NCI-H2227 treated with DMSO at 0.1 percent for 48 hours (cell line): ENCODE data around the gene SLC15A3.
"Not testable (repeated sequence)": the region's sequence is repeated elsewhere in the genome, so short reads cannot be mapped to it uniquely, and the experiment has no call there.

Experiments used
- DNase-seq: peaks from one replicate; lab custom pipeline; 2025; lab: John Stamatoyannopoulos, UW

Gene SLC15A3

GRCh38 chr11:60913793-60914632, 38.0 kb downstream of the SLC15A3 start, which contains the start of gene TMEM109:
TMEM109 (plus strand) TSS chr11:60914158; CDS start chr11:60919694, 5,536 bp downstream.
- DNase-seq: peak; percentile 98

- DNase-seq: no peak
Observed at GRCh38 chr11:60912851-60913528, 39.0 kb downstream of the SLC15A3 start.

GRCh38 chr11:60912223-60912850, 39.6 kb downstream of the SLC15A3 start:
- DNase-seq: peak; percentile 25

GRCh38 chr11:60910711-60911380, 41.1 kb downstream of the SLC15A3 start:
- DNase-seq: no peak

GRCh38 chr11:60910281-60910687, 41.7 kb downstream of the SLC15A3 start:
- no peak for DNase-seq

GRCh38 chr11:60909680-60910280, 42.2 kb downstream of the SLC15A3 start:
- not testable (repeated sequence) for DNase-seq

- no peak for DNase-seq
Observed at GRCh38 chr11:60908803-60909202, 43.2 kb downstream of the SLC15A3 start.

- peak; percentile 96 for DNase-seq
Observed at GRCh38 chr11:60906132-60906972, 45.6 kb downstream of the SLC15A3 start, which contains the start of gene PRPF19. PRPF19 (minus strand) TSS chr11:60906585; CDS start chr11:60906382, 203 bp downstream.

- DNase-seq: peak; percentile 5
Observed at GRCh38 chr11:60905551-60906113, 46.3 kb downstream of the SLC15A3 start.

- no peak for DNase-seq
Observed at GRCh38 chr11:60905047-60905446, 46.9 kb downstream of the SLC15A3 start.

- no peak for DNase-seq
Observed at GRCh38 chr11:60902625-60903024, 49.4 kb downstream of the SLC15A3 start.

- no peak for DNase-seq
Observed at GRCh38 chr11:60900673-60901404, 51.1 kb downstream of the SLC15A3 start.

- no peak for DNase-seq
Observed at GRCh38 chr11:60899977-60900376, 52.0 kb downstream of the SLC15A3 start.

- DNase-seq: peak; percentile 14
Observed at GRCh38 chr11:60899046-60899936, 52.7 kb downstream of the SLC15A3 start.

- DNase-seq: no peak
Observed at GRCh38 chr11:60897496-60897895, 54.5 kb downstream of the SLC15A3 start.

- DNase-seq: no peak
Observed at GRCh38 chr11:60895687-60896086, 56.3 kb downstream of the SLC15A3 start.

- peak; percentile 13 for DNase-seq
Observed at GRCh38 chr11:60891103-60891741, 60.8 kb downstream of the SLC15A3 start.

GRCh38 chr11:60890696-60891095, 61.3 kb downstream of the SLC15A3 start:
- DNase-seq: no peak
